GM12878 (cell line): ENCODE measurements around the gene PTCD2. TPM values are rescaled to one million over a fixed set of nuclear protein-coding genes. Genes with fewer than 3 reads are reported as not detected.
A peak's percentile ranks its signal among the peaks of the same experiment; 100 is the strongest.

Experiments
- ATAC-seq: fragments of 200-7000 bp; cut with Tn5 transposase; 3 replicates; pipeline ENCODE4 v1.9.1; 2020; ENCODE audit warnings: mild to moderate bottlenecking, moderate library complexity
- BruUV-seq: library from RNA; stranded (reverse); fragments of 400-500 nt; replicated peaks from 2 replicates; lab custom pipeline; 2021; lab: Mats Ljungman, UMichigan
- CTCF ChIA-PET: fragments of 300-600 bp; sonication (Branson Sonifier 250); formaldehyde crosslinking; extraction: SDS; loops from one replicate; lab custom pipeline; 2021; ENCODE audit warnings: inconsistent platforms; lab: Yijun Ruan, JAX
- POLR2A ChIA-PET: fragments of 350-600 bp; formaldehyde crosslinking; extraction: SDS; loops from one replicate; lab custom pipeline; 2021; ENCODE audit warnings: inconsistent platforms; lab: Charles Lee
- RAD21 ChIA-PET: fragments of 300-600 bp; sonication (Branson Sonifier 250); formaldehyde crosslinking; loops from one replicate; lab custom pipeline; 2023; ENCODE audit warnings: antibody characterized with exemption; ENCODE audit not compliant: unreplicated experiment; lab: Charles Lee
- SMC1A ChIA-PET: fragments of 300-600 bp; sonication (Branson Sonifier 250); formaldehyde crosslinking; loops from one replicate; lab custom pipeline; 2023; ENCODE audit not compliant: unreplicated experiment, uncharacterized antibody; lab: Charles Lee
- DNase-seq: peaks from one replicate; pipeline ENCODE4 v3.0.0-alpha.2; 2011; ENCODE audit warnings: low read depth, low spot score
- FAIRE-seq: peaks from 3 replicates; lab custom pipeline; 2011; peaks lifted over from hg19 to GRCh38; lab: Jason Lieb, UNC
- H2AFZ ChIP-seq: 2 replicates; pipeline ENCODE4 v1.6.0; 2011; ENCODE audit warnings: low read depth, low read length, control low read depth; ENCODE audit not compliant: control insufficient read depth
- H3K27ac ChIP-seq: 2 replicates; pipeline ENCODE4 v1.5.1; 2011; ENCODE audit warnings: control low read depth; ENCODE audit not compliant: control insufficient read depth, insufficient read depth
- H3K27me3 ChIP-seq, 2 experiments: replicated peaks in 1 of 2; 2 replicates each; pipeline versions ENCODE4 v1.6.0 to v1.6.1; 2011; ENCODE audit warnings: low read length in 1 of 2; ENCODE audit not compliant: control insufficient read depth in 2 of 2, insufficient read depth in 2 of 2
- H3K36me3 ChIP-seq, 2 experiments: 2 replicates each; pipeline ENCODE4 v1.5.1; 2011; ENCODE audit warnings: low read length in 1 of 2; ENCODE audit not compliant: control insufficient read depth in 2 of 2, insufficient read depth in 2 of 2
- H3K4me1 ChIP-seq: 2 replicates; pipeline ENCODE4 v1.6.1; 2011; ENCODE audit warnings: mild to moderate bottlenecking, low read length, moderate library complexity, mixed read lengths; ENCODE audit not compliant: control insufficient read depth, insufficient read depth
- H3K4me2 ChIP-seq: 2 replicates; pipeline ENCODE4 v1.6.0; 2011; ENCODE audit warnings: control low read depth; ENCODE audit not compliant: control insufficient read depth, insufficient read depth
- H3K4me3 ChIP-seq: fragments of 200-600 bp; sonication (generic); 2 replicates; pipeline ENCODE4 v1.5.1; 2016
- H3K79me2 ChIP-seq: 2 replicates; pipeline ENCODE4 v1.6.0; 2011; ENCODE audit warnings: low read length; ENCODE audit not compliant: control insufficient read depth, insufficient read depth
- H3K9ac ChIP-seq: 2 replicates; pipeline ENCODE4 v1.8.0; 2011; ENCODE audit warnings: low read length, control low read depth, mixed read lengths; ENCODE audit not compliant: control insufficient read depth, insufficient read depth
- H3K9me3 ChIP-seq: replicated peaks from 3 replicates; pipeline ENCODE4 v1.5.1; 2011; ENCODE audit warnings: mild to moderate bottlenecking, low read length; ENCODE audit not compliant: control insufficient read depth, insufficient read depth
- H4K20me1 ChIP-seq: 2 replicates; pipeline ENCODE4 v1.6.0; 2011; ENCODE audit not compliant: control insufficient read depth, insufficient read depth
- CREB1 ChIP-seq: IDR thresholded peaks from 2 replicates; pipeline ENCODE4 v1.6.1; 2012; ENCODE audit warnings: low read depth, mild to moderate bottlenecking, inconsistent platforms
- CTCF ChIP-seq, 3 experiments: IDR thresholded peaks in 2 of 3; conservative IDR thresholded peaks in 1 of 3; 2 replicates each; pipeline ENCODE4 v1.5.1; 2011; ENCODE audit warnings: low read depth in 3 of 3, low read length in 3 of 3, mild to moderate bottlenecking in 3 of 3, control low read depth in 2 of 3, moderate library complexity in 2 of 3, inconsistent platforms in 1 of 3, mixed read lengths in 1 of 3; ENCODE audit not compliant: control insufficient read depth in 2 of 3, insufficient read depth in 1 of 3; ENCODE audit errors: extremely low read depth in 1 of 3
- RAD21 ChIP-seq: IDR thresholded peaks from 2 replicates; pipeline ENCODE4 v1.6.1; 2011; ENCODE audit warnings: mild to moderate bottlenecking, low read depth, low read length, moderate library complexity; ENCODE audit not compliant: insufficient read depth
- SMC3 ChIP-seq: IDR thresholded peaks from 2 replicates; pipeline ENCODE4 v1.6.1; 2011; ENCODE audit warnings: low read length, improper control_type of control experiment, borderline replicate concordance
- WGBS: methylation state at CpG from one replicate; pipeline ENCODE4 v1.1.6; 2016; ENCODE audit warnings: low lambda C conversion rate; ENCODE audit not compliant: insufficient replicate concordance, insufficient coverage; ENCODE audit errors: missing lambda C conversion rate; 5-methylcytosine and 5-hydroxymethylcytosine counted together
- in situ Hi-C: fragments of 300-500 bp; cut with MboI; formaldehyde crosslinking; loops from 9 replicates; pipeline ENCODE4 v1.14.3; 2018; ENCODE audit warnings: mixed read lengths
- intact Hi-C: fragments of 100-400 bp; cut with micrococcal nuclease; formaldehyde crosslinking; loops from one replicate; pipeline ENCODE4 v1.14.2; 2022; ENCODE audit not compliant: unreplicated experiment
- polyA plus RNA-seq, 11 experiments: library from polyadenylated mRNA; depleted of rRNA in 4 of 11; unstranded in 6 of 11; stranded (reverse) in 5 of 11; fragments of >200 nt; fragmentation: Nextera tagmentation in 4 of 11; fragmentation: Illumina TruSeq in 1 of 11; extraction: Ambion mirVana in 4 of 11; extraction: Trizol in 1 of 11; gene quantifications; 1 replicate in 1 of 11; 2 replicates in 10 of 11; pipeline versions ENCODE4 v1.2.1 to v1.2.3, GENCODE V29; 2011 to 2016; ENCODE audit warnings: inconsistent platforms in 2 of 11, missing spikeins in 2 of 11, low read depth in 1 of 11
- total RNA-seq, 4 experiments: library from RNA; depleted of rRNA in 3 of 4; stranded (reverse); fragments of >200 nt in 3 of 4; fragmentation: Illumina TruSeq in 1 of 4; extraction: Trizol in 1 of 4; gene quantifications; 2 replicates each; pipeline versions ENCODE4 v1.2.1 to v1.2.3, GENCODE V29; 2013 to 2021

Gene PTCD2
- total and polyA plus RNA-seq, 10 of the 15 experiments (the other 5 are each of a cell fraction or from before 2014, with no cell fraction given), result 8.7 to 15.0 (median 11.9) TPM

GRCh38 chr5:72412283-72413055, 92.3 kb downstream of the PTCD2 start:
- WGBS, result 78% methylated on average over 4 of the region's 4 CpGs
- H3K9ac ChIP-seq, result no peak overlapping the region
- no peaks in the 10 kb centered on the region for H3K79me2 ChIP-seq
- RAD21 ChIA-PET, result interaction anchor here (0.8 to 3.6 kb wide), 5 partner anchors 13 to 112 kb away, joined by 3 to 34 read pairs (median 3); no protein-coding TSS in a partner anchor
- POLR2A ChIA-PET, result interaction anchor here (0.5 kb wide), 1 partner anchor 432 kb away, joined by 3 read pairs; no protein-coding TSS in a partner anchor
- BruUV-seq, result no TSS peak
- H2AFZ ChIP-seq, result no peak overlapping the region
- no peak for FAIRE-seq
- H3K4me2 ChIP-seq, result no peak overlapping the region
- no peak overlapping the region for H3K27ac ChIP-seq
- CTCF ChIA-PET, result interaction anchor here (1.0 to 2.8 kb wide), 10 partner anchors 9 to 113 kb away, joined by 3 to 33 read pairs (median 4); no protein-coding TSS in a partner anchor
- TF ChIP-seq SMC3 (peak; percentile 38; the same call in 1 of the 2 replicates), CREB1 (no peak), CTCF (IDR thresholded peaks at IDR 0.05 in 2 of 3, conservative IDR thresholded peaks at IDR 0.05 in 1 of 3; ENCODE audit: control insufficient read depth in 2 of 3, extremely low read depth in 1 of 3, insufficient read depth in 1 of 3, low read depth in 3 of 3, low read length in 3 of 3) (peak in 2 of 3 experiments; percentile 7 to 18; a peak in 2 of 6 replicates), RAD21 (peak; percentile 60)
- DNase-seq, result no peak
- in situ Hi-C loops (no loop called here), intact Hi-C loops (no loop called here)
- no peak for ATAC-seq
- no peaks in the 10 kb centered on the region for H3K27me3 ChIP-seq
- no peak overlapping the region for H3K4me3 ChIP-seq
- SMC1A ChIA-PET, result interaction anchor here (0.5 to 4.9 kb wide), 16 partner anchors 10 to 174 kb away, joined by 3 to 58 read pairs (median 4); no protein-coding TSS in a partner anchor
- no peaks in the 10 kb centered on the region for H4K20me1 ChIP-seq
- no peaks in the 10 kb centered on the region for H3K9me3 ChIP-seq
- no peaks in the 10 kb centered on the region for H3K36me3 ChIP-seq
- peaks cover 8% of the 10 kb centered on the region; the same call in 1 of the 2 replicates for H3K4me1 ChIP-seq
